KMS-11 (cell line): ENCODE measurements around the gene PACSIN2.

Source experiments
- H2AFZ ChIP-seq: fragments of 200-600 bp; sonication (generic); 2 replicates; pipeline ENCODE4 v1.6.1; 2016; ENCODE audit warnings: antibody characterized with exemption, mixed run types, low read depth
- H3K27ac ChIP-seq: fragments of 200-600 bp; sonication (generic); 2 replicates; pipeline ENCODE4 v1.6.1; 2016; ENCODE audit warnings: mild to moderate bottlenecking, mixed run types
- H3K27me3 ChIP-seq: fragments of 200-600 bp; sonication (generic); 2 replicates; pipeline ENCODE4 v1.6.1; 2017; ENCODE audit warnings: mild to moderate bottlenecking, low read depth, mixed run types, moderate library complexity; ENCODE audit not compliant: insufficient read depth
- H3K36me3 ChIP-seq: fragments of 200-600 bp; sonication (generic); 2 replicates; pipeline ENCODE4 v1.6.1; 2017; ENCODE audit warnings: mild to moderate bottlenecking, mixed run types; ENCODE audit not compliant: insufficient read depth
- H3K4me1 ChIP-seq: fragments of 200-600 bp; sonication (generic); 2 replicates; pipeline ENCODE4 v1.6.1; 2016; ENCODE audit warnings: mild to moderate bottlenecking, low read depth, mixed run types; ENCODE audit not compliant: poor library complexity, severe bottlenecking
- H3K4me2 ChIP-seq: fragments of 200-600 bp; sonication (generic); 2 replicates; pipeline ENCODE4 v1.7.0; 2016; ENCODE audit warnings: mild to moderate bottlenecking, mixed run types
- H3K4me3 ChIP-seq: fragments of 200-600 bp; sonication (generic); IDR thresholded peaks from 2 replicates; pipeline ENCODE4 v1.6.1; 2017; ENCODE audit warnings: low read depth, low read length, mixed read lengths; ENCODE audit not compliant: insufficient read depth
- H3K79me2 ChIP-seq: fragments of 200-600 bp; sonication (generic); 2 replicates; pipeline ENCODE4 v1.6.1; 2016; ENCODE audit warnings: low read depth, mixed run types; ENCODE audit not compliant: insufficient read depth
- H3K9ac ChIP-seq: fragments of 200-600 bp; sonication (generic); 2 replicates; pipeline ENCODE4 v1.6.1; 2016; ENCODE audit warnings: mild to moderate bottlenecking, mixed run types
- H4K20me1 ChIP-seq: fragments of 200-600 bp; sonication (generic); 2 replicates; pipeline ENCODE4 v1.6.1; 2016; ENCODE audit warnings: mild to moderate bottlenecking, mixed run types; ENCODE audit not compliant: insufficient read depth
- CTCF ChIP-seq: fragments of 200-600 bp; sonication (generic); conservative IDR thresholded peaks from 2 replicates; pipeline ENCODE4 v1.6.1; 2017; ENCODE audit warnings: low read depth, mild to moderate bottlenecking, antibody characterized with exemption, low read length, moderate library complexity, mixed read lengths

PACSIN2 gene

DNA sequence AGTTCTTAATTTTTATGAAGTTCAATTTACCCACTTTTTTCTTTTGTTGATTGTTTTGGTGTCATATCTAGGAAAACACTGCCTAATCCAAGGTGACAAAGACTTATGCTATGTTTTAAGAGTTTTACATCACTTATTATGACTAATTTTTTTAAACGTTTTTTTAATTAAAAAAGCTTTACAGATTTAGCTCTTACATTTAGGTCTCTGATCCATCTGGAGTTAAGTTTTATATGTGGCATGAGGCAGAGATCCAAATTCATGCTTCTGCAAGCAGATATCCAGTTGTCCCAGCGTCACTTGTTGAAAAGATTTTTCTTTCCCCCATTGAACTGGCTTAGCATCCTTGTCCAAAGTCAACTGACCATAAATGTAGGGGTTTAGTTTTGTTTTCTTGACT is 72.6 kb downstream of the PACSIN2 start:
- Histone ChIP-seq H3K79me2 (no peaks in the 10 kb centered on the region), H3K4me2 (no peak overlapping the region), H3K9ac (no peak overlapping the region), H4K20me1 (no peaks in the 10 kb centered on the region), H3K27ac (no peak overlapping the region), H3K4me1 (peaks cover 5% of the 10 kb centered on the region), H3K4me3 (no peak overlapping the region), H3K27me3 (no peaks in the 10 kb centered on the region), H3K36me3 (no peaks in the 10 kb centered on the region), H2AFZ (no peak overlapping the region)
- no peak for TF ChIP-seq CTCF

DNA sequence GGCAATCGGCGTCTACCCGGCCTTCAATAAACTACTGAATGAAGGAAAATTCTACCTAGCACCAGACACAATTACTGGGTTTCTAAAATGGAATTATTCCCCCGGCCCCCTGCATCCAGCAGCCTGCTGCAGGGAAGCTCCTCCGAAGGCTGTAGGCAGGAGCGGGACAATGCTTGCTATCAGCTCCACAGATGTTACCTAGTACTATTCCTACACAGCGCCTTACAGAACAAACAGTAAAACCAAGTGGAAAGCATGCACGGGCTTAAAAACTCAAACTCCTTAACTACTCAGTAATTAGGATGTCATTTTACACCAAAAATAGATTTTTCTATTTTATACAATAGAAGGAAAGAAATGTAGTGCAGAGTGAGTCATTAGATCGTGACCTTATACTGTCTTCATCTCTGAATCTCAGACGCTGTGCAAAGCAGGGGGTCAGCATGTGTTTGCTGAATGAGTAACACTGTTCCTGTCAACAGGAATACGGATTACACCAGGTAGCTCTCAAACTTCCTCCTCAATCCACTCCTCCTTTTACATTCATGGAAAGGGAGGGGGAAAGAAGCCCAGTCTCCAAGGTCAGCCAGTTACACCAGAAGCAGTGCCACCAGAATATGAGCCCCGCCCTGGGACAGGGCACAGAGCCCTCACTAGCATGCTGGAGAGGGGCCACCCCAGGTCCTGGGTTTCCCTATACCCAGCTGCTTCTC is 74.9 kb downstream of the PACSIN2 start:
- Histone ChIP-seq H3K4me3 (no peak overlapping the region), H3K27me3 (no peaks in the 10 kb centered on the region), H3K79me2 (no peaks in the 10 kb centered on the region), H2AFZ (no peak overlapping the region), H3K4me1 (peaks cover 6% of the 10 kb centered on the region), H4K20me1 (no peaks in the 10 kb centered on the region), H3K9ac (no peak overlapping the region), H3K36me3 (no peaks in the 10 kb centered on the region), H3K27ac (no peak overlapping the region), H3K4me2 (no peak overlapping the region)
- no peak for TF ChIP-seq CTCF

DNA sequence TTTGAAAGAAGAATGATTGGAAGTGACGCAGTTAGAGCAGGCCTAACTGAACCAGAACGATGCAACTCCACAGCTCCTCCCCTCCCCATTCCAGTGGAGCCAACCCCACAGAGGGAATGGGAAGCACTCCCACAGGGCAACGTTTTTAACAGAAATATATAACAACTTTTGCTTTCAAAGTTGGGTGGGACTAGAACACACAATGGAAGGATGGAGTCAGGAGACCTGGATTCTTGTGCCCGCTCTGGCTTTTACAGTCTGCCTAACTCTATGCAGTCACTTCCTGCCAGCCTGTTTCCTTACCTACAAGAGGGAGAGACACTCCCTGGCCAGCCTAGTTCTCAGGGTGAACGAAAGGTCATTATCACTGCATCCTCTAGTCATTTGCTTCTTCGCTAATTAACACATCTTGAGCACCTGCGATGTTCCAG is 75.5 kb downstream of the PACSIN2 start:
- no peak for TF ChIP-seq CTCF
- Histone ChIP-seq H3K36me3 (no peaks in the 10 kb centered on the region), H3K79me2 (no peaks in the 10 kb centered on the region), H3K4me1 (peaks cover 6% of the 10 kb centered on the region), H3K4me2 (no peak overlapping the region), H3K27me3 (no peaks in the 10 kb centered on the region), H3K9ac (no peak overlapping the region), H3K27ac (no peak overlapping the region), H3K4me3 (no peak overlapping the region), H2AFZ (no peak overlapping the region), H4K20me1 (no peaks in the 10 kb centered on the region)

DNA sequence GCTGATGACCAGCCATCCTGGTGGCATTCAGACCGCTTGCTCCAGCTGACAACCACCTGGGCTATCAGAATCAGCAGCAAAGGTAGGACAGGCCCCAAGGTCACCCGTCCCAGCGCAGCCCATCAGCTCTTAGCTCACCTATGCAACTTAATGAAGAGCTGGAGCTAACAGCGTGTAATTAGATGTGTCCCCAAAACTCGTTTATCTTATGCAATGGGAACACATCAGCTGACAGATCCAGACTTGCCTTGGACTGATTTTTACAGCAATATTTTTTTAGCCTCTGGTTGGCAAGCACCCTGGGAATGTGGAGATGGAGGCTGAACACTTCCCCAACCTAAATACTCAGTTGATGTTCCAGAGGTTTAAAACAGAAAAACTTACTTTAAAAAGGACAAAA is 76.0 kb downstream of the PACSIN2 start:
- Histone ChIP-seq H3K4me1 (peaks cover 6% of the 10 kb centered on the region), H3K27ac (no peak overlapping the region), H3K4me3 (no peak overlapping the region), H4K20me1 (no peaks in the 10 kb centered on the region), H3K36me3 (no peaks in the 10 kb centered on the region), H3K9ac (no peak overlapping the region), H3K4me2 (no peak overlapping the region), H3K27me3 (no peaks in the 10 kb centered on the region), H3K79me2 (no peaks in the 10 kb centered on the region), H2AFZ (no peak overlapping the region)
- TF ChIP-seq CTCF = no peak
